ENCODE data around the gene SPDYE1.
"Not testable (repeated sequence)": the region's sequence is repeated elsewhere in the genome, so short reads cannot be mapped to it uniquely, and the experiment has no call there.

Gene SPDYE1

DNA sequence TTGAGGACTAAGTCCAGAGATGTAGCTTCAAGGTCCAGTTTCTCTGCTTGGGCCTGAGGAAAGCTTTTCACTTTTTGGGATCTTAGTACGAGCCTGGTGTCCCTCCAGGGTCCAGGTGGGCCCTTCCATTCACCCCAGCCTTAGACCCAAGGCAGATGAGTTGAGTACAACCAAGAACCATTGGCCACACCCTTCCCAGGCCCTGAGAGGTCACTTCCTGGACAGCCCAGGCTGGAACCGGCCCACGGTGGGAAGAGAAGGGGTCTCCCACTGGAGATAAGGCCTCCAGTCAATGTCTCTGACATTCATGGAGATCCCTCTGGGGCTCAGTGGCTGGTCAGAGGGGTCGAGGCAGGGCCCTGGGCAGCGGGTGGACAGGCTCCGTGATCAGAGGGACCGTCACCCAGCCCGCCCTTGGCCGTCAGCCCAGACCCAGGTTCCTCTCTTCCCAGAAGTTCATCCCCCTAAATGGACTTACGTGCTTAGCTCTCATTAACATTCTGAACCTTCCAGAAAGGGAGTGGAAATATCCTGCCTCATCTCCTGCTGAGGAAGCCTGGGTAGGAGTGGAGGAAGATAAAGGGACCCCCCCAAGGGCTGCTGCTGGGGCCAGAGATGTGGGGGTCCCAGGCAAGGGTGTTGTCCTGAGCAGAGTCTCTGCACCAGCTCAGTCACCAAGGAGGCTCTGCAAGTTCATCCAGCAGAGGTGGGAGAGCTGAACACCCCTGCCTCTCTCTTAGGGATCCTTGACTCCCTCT, 22.8 kb upstream of the SPDYE1 start:
- H3K27ac ChIP-seq (ENCODE audit: low read length); H3K4me3 ChIP-seq (ENCODE audit: low read length); H3K4me1 ChIP-seq (ENCODE audit: insufficient read depth, low read length); H3K27me3 ChIP-seq (ENCODE audit: insufficient read depth, low read length); H3K9me3 ChIP-seq (ENCODE audit: insufficient read depth, low read depth, low read length); H3K36me3 ChIP-seq (ENCODE audit: insufficient read depth, low read depth, low read length); H3K9ac ChIP-seq (ENCODE audit: low read depth, low read length): not testable (repeated sequence)

DNA sequence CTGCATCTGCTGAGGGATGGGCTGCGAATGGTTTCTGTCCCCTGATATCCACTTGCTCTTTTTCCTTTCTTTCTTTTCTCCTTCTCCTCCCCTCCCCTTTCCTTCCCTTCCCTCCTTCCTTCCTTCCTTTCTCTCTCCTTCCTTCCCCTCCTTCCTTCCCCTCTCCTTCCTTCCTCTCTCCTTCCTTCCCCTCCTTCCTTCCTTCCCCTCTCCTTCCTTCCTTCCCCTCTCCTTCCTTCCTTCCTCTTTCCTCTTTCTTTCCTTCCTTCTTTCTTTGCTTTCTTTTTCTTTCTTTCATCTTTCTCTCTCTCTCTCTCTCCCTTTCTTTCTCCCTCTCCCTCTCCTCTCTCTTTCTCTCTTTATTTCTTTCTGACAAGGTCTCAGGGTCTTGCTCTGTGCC, 20.2 kb upstream of the SPDYE1 start:
- Histone ChIP-seq H3K36me3 (ENCODE audit: insufficient read depth, low read depth, low read length) (no peaks in the 10 kb centered on the region), H3K27me3 (ENCODE audit: insufficient read depth, low read length) (no peaks in the 10 kb centered on the region), H3K4me1 (ENCODE audit: insufficient read depth, low read length) (no peaks in the 10 kb centered on the region), H3K9me3 (ENCODE audit: insufficient read depth, low read depth, low read length) (no peaks in the 10 kb centered on the region), H3K4me3 (ENCODE audit: low read length) (no peak overlapping the region), H3K27ac (ENCODE audit: low read length) (no peak overlapping the region), H3K9ac (ENCODE audit: low read depth, low read length) (no peak overlapping the region)

DNA sequence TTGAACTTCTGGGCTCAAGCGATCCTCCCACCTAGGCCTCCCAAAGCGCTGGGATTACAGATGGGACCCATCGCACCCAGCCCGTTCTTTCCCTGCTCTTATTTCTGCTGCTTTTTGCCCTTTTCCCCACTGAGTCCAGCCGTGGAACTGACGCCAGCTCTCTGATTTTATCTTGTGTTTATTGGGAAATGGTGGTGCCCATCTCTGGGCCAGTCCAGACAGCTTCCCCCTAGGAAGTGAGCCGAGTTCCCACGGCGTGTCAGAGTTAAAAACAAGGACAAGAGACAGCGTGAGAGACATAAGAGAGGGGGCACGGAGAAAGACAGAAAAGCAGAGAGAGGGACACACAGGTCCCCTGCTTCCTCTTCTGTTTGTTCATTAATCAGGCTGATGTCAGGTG, 19.6 kb upstream of the SPDYE1 start:
- not testable (repeated sequence) for H3K4me1 ChIP-seq (ENCODE audit: insufficient read depth, low read length); H3K9me3 ChIP-seq (ENCODE audit: insufficient read depth, low read depth, low read length); H3K27me3 ChIP-seq (ENCODE audit: insufficient read depth, low read length); H3K36me3 ChIP-seq (ENCODE audit: insufficient read depth, low read depth, low read length); H3K4me3 ChIP-seq (ENCODE audit: low read length); H3K9ac ChIP-seq (ENCODE audit: low read depth, low read length); H3K27ac ChIP-seq (ENCODE audit: low read length)

GRCh38 chr7:43982848-43983247, 14.8 kb upstream of the SPDYE1 start:
- not testable (repeated sequence) for H3K27ac ChIP-seq (ENCODE audit: low read length); H3K36me3 ChIP-seq (ENCODE audit: insufficient read depth, low read depth, low read length); H3K9ac ChIP-seq (ENCODE audit: low read depth, low read length); H3K4me3 ChIP-seq (ENCODE audit: low read length); H3K4me1 ChIP-seq (ENCODE audit: insufficient read depth, low read length); H3K9me3 ChIP-seq (ENCODE audit: insufficient read depth, low read depth, low read length); H3K27me3 ChIP-seq (ENCODE audit: insufficient read depth, low read length)

GRCh38 chr7:43983736-43984135, 14.0 kb upstream of the SPDYE1 start:
- H3K4me1 ChIP-seq (ENCODE audit: insufficient read depth, low read length); H3K4me3 ChIP-seq (ENCODE audit: low read length); H3K27me3 ChIP-seq (ENCODE audit: insufficient read depth, low read length); H3K36me3 ChIP-seq (ENCODE audit: insufficient read depth, low read depth, low read length); H3K9me3 ChIP-seq (ENCODE audit: insufficient read depth, low read depth, low read length); H3K9ac ChIP-seq (ENCODE audit: low read depth, low read length); H3K27ac ChIP-seq (ENCODE audit: low read length): not testable (repeated sequence)

- H3K27ac ChIP-seq (ENCODE audit: low read length); H3K27me3 ChIP-seq (ENCODE audit: insufficient read depth, low read length); H3K36me3 ChIP-seq (ENCODE audit: insufficient read depth, low read depth, low read length); H3K4me1 ChIP-seq (ENCODE audit: insufficient read depth, low read length); H3K9ac ChIP-seq (ENCODE audit: low read depth, low read length); H3K9me3 ChIP-seq (ENCODE audit: insufficient read depth, low read depth, low read length): not testable (repeated sequence)
- H3K4me3 ChIP-seq (ENCODE audit: low read length): peak overlapping the region; percentile 60; the same call in 1 of the 2 replicates
Observed at GRCh38 chr7:43985904-43986864, 11.5 kb upstream of the SPDYE1 start.

DNA sequence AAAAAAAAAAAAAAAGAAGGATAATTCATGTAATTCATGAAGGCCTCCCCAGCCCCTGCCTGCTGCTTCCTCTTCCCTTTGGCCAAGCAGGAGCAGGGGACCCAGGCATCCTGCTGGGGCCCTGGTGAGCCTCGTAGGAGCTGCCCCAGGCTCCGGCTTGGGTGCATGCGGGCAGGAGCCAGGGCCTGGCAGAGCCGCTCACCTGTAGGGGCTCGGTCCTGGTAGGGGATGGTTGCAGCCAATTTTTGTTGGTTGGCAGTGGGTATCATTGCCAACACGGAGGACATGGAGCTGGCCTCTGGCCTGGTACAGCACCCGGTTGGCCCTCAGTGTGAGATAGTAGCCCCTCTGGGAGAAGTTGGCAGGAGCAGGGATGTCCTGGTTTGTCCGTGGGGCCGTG, 10.2 kb upstream of the SPDYE1 start:
- H3K9ac ChIP-seq (ENCODE audit: low read depth, low read length); H3K36me3 ChIP-seq (ENCODE audit: insufficient read depth, low read depth, low read length); H3K4me3 ChIP-seq (ENCODE audit: low read length); H3K4me1 ChIP-seq (ENCODE audit: insufficient read depth, low read length); H3K27ac ChIP-seq (ENCODE audit: low read length); H3K9me3 ChIP-seq (ENCODE audit: insufficient read depth, low read depth, low read length); H3K27me3 ChIP-seq (ENCODE audit: insufficient read depth, low read length): not testable (repeated sequence)

GRCh38 chr7:43990011-43990585, 7.6 kb upstream of the SPDYE1 start:
- not testable (repeated sequence) for H3K4me3 ChIP-seq (ENCODE audit: low read length); H3K27ac ChIP-seq (ENCODE audit: low read length); H3K4me1 ChIP-seq (ENCODE audit: insufficient read depth, low read length); H3K9me3 ChIP-seq (ENCODE audit: insufficient read depth, low read depth, low read length); H3K36me3 ChIP-seq (ENCODE audit: insufficient read depth, low read depth, low read length); H3K9ac ChIP-seq (ENCODE audit: low read depth, low read length); H3K27me3 ChIP-seq (ENCODE audit: insufficient read depth, low read length)

DNA sequence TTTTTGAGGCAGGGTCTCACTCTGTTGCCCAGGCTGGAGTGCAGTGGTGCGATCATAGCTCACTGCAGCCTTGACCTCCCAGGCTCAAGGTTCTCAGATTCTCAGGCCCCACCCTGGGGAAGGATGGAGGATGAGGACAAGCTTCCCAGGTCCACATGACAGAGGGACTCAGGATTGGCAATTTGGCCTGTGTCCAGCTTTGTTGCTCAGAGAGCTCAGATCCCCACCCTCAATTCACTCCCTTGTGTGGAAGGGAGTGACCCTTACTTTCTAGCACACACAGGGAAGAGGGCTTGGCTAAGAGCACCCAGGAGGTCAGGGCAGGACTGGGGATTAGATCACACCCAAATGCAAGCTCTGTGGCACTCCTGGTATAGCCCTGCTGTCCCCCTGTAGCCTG, 6.9 kb upstream of the SPDYE1 start:
- H3K4me3 ChIP-seq (ENCODE audit: low read length); H3K9ac ChIP-seq (ENCODE audit: low read depth, low read length); H3K27me3 ChIP-seq (ENCODE audit: insufficient read depth, low read length); H3K9me3 ChIP-seq (ENCODE audit: insufficient read depth, low read depth, low read length); H3K27ac ChIP-seq (ENCODE audit: low read length); H3K4me1 ChIP-seq (ENCODE audit: insufficient read depth, low read length); H3K36me3 ChIP-seq (ENCODE audit: insufficient read depth, low read depth, low read length): not testable (repeated sequence)

- not testable (repeated sequence) for H3K4me3 ChIP-seq (ENCODE audit: low read length); H3K9me3 ChIP-seq (ENCODE audit: insufficient read depth, low read depth, low read length); H3K36me3 ChIP-seq (ENCODE audit: insufficient read depth, low read depth, low read length); H3K27ac ChIP-seq (ENCODE audit: low read length); H3K27me3 ChIP-seq (ENCODE audit: insufficient read depth, low read length); H3K9ac ChIP-seq (ENCODE audit: low read depth, low read length); H3K4me1 ChIP-seq (ENCODE audit: insufficient read depth, low read length)
Observed at GRCh38 chr7:43992896-43993295, 4.8 kb upstream of the SPDYE1 start.

DNA sequence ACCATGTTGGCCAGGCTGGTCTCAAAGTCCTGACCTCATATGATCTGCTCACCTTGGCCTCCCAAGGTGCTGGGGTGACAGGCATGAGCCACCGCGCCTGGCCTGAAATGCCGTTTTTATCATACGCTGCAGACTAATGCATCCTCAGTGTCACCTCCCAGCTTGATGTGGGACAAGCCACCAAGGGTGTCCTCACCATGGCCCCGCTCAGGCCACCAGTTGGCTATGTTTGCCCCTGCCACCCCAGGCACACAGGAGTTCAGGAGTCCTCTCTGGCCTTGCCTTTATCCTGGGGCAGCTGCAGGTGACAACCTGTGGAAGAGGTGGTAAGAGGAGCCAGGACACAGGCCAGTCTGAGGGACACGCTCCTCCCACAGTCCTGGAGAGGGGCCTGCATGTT, 3.0 kb upstream of the SPDYE1 start:
- H3K27me3 ChIP-seq (ENCODE audit: insufficient read depth, low read length); H3K9ac ChIP-seq (ENCODE audit: low read depth, low read length); H3K4me3 ChIP-seq (ENCODE audit: low read length): not testable (repeated sequence)

DNA sequence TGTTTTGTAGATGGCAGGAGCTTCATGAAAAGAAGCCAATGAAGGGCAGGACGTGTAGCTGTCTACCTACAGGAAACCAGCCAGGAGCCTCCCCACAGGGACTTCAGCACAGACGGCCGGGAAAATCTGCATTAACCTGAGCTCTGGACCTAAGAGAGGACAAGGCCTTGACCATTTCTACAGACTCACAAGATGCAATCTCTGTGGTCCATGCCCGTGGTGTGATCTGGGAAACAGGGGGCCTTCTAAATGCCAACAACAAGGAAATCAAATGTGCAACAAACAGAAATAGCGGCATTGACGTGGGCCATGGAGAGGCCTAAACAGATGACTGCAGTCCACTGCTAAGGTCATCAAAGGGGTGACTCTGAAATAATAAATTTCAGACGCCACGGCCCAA, 14.4 kb downstream of the SPDYE1 start:
- H3K4me3 ChIP-seq (ENCODE audit: low read length); H3K4me1 ChIP-seq (ENCODE audit: insufficient read depth, low read length); H3K9me3 ChIP-seq (ENCODE audit: insufficient read depth, low read depth, low read length); H3K36me3 ChIP-seq (ENCODE audit: insufficient read depth, low read depth, low read length); H3K27me3 ChIP-seq (ENCODE audit: insufficient read depth, low read length); H3K27ac ChIP-seq (ENCODE audit: low read length); H3K9ac ChIP-seq (ENCODE audit: low read depth, low read length): not testable (repeated sequence)

More for the DNA sequence above, 3.0 kb upstream of the SPDYE1 start:
- not testable (repeated sequence) for H3K36me3 ChIP-seq (ENCODE audit: insufficient read depth, low read depth, low read length); H3K4me1 ChIP-seq (ENCODE audit: insufficient read depth, low read length); H3K9me3 ChIP-seq (ENCODE audit: insufficient read depth, low read depth, low read length); H3K27ac ChIP-seq (ENCODE audit: low read length)
